Medulla oblongata (tissue), 1 donor: ENCODE results near the gene TLCD3B.

Source experiments
- DNase-seq: peaks from one replicate; pipeline ENCODE4 v3.0.0-alpha.2; 2015; ENCODE audit errors: extremely low spot score

TLCD3B gene

DNA sequence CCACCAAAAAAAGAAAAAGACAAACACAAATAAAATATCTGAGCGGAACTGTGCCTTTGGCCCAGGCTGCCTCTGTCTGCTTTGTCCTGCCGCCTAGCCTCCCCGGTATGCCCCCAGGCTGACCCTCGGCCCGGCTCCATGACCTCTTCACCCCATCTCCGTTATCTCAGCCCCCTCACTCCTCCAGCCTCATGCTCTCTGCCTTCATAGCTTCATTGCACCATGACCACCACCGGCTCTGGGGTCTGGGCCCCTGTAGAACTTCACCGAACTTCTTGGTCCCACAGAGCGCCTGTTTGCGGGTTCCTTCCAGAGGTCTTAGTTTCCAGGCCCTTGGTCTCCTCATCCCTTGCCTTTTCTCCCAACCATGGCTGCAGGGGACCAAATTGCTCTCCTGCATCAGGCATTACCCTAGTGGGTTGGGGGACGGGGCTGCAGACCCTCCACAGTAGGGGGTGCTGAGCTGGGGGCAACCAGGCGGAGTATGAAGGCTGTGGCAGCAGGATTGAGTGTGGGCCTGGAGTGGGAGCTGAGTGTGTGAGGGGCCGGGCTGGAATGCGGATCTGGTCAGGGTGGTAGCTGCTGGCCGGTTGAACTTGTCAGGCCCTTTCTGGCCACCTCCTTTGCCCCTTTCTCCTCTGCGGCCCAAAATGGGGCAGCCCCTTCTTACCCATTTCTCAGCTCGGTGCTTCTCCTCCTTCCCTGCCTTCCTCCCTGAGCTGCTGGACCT lies 42.6 kb downstream of the TLCD3B start:
- no peak for DNase-seq

DNA sequence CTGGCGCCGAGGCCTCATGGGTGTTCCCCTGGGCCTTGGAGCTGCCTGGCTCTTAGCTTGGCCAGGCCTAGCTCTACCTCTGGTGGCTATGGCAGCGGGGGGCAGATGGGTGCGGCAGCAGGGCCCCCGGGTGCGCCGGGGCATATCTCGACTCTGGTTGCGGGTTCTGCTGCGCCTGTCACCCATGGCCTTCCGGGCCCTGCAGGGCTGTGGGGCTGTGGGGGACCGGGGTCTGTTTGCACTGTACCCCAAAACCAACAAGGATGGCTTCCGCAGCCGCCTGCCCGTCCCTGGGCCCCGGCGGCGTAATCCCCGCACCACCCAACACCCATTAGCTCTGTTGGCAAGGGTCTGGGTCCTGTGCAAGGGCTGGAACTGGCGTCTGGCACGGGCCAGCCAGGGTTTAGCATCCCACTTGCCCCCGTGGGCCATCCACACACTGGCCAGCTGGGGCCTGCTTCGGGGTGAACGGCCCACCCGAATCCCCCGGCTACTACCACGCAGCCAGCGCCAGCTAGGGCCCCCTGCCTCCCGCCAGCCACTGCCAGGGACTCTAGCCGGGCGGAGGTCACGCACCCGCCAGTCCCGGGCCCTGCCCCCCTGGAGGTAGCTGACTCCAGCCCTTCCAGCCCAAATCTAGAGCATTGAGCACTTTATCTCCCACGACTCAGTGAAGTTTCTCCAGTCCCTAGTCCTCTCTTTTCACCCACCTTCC lies 43.5 kb downstream of the TLCD3B start:
- no peak for DNase-seq

DNA sequence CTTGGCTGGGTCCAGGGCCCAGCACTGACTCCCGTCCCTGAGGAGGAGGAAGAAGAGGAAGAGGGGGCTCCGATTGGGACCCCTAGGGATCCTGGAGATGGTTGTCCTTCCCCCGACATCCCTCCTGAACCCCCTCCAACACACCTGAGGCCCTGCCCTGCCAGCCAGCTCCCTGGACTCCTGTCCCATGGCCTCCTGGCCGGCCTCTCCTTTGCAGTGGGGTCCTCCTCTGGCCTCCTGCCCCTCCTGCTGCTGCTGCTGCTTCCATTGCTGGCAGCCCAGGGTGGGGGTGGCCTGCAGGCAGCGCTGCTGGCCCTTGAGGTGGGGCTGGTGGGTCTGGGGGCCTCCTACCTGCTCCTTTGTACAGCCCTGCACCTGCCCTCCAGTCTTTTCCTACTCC lies 44.1 kb downstream of the TLCD3B start:
- no peak for DNase-seq

DNA sequence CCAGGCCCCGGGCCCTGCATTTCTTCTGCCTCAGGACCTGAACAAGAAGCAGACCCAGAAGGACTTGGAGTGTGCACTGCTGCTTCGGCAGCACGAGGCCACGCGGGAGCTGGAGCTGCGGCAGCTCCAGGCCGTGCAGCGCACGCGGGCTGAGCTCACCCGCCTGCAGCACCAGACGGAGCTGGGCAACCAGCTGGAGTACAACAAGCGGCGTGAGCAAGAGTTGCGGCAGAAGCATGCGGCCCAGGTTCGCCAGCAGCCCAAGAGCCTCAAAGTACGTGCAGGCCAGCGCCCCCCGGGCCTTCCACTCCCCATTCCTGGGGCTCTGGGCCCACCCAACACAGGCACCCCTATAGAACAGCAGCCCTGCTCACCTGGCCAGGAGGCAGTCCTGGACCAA lies 44.8 kb downstream of the TLCD3B start:
- no peak for DNase-seq

DNA sequence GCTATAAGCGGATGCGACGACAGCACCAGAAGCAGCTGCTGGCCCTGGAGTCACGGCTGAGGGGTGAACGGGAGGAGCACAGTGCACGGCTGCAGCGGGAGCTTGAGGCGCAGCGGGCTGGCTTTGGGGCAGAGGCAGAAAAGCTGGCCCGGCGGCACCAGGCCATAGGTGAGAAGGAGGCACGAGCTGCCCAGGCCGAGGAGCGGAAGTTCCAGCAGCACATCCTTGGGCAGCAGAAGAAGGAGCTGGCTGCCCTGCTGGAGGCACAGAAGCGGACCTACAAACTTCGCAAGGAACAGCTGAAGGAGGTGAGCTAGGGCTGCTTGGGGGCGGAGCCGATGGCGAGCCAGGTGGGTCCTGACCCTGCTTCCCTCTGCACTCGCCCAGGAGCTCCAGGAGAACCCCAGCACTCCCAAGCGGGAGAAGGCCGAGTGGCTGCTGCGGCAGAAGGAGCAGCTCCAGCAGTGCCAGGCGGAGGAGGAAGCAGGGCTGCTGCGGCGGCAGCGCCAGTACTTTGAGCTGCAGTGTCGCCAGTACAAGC lies 45.7 kb downstream of the TLCD3B start:
- DNase-seq = no peak

DNA sequence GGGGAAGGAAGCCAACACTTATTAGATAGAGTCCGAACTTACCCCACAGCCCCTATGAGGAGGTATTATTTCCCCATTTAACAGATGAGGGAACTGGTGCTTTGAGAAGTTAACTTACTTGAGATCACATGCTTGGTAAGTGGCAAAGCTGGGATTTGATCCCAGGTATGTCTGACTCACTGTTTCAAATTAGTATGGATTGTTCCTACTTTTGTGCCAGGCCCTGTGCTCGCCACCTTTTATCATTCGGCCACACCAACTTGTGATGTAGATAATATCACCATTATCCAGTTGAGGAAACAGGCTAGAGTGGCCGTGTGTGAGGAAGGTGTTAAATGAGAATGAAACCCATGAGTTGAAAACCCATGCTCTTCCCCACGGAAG lies 46.3 kb downstream of the TLCD3B start:
- DNase-seq = no peak

DNA sequence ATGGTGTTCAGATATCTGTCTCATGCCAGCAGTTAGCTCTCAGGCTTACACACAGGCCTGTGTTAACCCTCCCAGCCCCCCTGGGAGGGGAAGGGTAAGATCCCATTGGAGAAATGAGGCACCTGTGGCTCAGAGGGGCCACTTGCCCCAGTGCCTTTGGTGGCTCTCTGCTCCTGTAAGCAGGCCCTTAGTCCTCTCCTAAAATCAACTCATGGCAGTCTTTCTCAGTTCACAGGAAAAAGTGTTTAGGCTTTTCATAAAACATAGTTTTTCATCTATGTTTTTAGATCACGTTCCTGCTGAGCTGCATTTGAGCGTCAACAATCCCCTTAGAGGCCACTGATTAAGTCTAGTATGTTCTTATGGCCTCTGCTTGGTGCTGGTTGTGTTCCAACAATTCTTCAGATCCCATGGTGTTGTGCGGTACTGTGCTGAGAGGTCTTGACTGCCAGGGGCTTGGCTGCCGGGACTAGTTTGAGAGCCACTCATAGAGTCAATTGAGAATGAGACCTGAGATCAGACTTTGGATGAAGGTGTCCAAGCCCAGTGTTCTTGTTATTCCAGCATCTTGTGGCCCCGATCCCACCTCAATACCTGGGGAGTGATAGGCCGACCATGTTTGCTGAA lies 46.8 kb downstream of the TLCD3B start:
- DNase-seq = no peak

DNA sequence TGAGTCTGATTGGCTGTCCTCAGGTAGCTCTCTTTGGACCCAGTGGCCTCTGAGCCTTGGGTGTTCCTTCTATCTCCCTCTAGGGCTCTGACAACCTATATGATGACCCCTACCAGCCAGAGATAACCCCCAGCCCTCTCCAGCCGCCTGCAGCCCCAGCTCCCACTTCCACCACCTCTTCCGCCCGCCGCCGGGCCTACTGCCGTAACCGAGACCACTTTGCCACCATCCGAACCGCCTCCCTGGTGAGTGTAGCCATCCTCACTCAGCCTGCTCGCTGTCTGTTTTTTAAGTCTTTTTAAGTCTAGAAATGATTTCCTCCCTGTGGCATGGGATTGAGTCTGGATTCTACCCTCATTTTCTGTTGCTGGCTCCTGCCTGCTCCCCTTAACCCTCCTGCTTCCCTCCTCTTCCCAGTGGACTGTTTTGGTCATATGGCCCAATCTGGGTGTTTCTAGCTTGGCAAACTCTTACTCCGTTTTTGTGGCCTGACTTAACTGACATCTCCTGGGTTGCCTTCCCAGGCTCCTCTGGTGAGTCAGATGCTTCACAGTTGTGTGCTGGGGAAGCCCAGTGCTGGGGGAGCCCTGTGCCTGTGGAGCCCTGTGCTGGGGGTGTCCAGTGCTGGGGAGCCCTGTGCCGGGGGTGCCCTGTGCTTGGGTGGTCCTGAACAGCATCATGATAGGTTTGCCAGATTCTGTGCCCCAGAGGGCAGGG lies 47.5 kb downstream of the TLCD3B start:
- no peak for DNase-seq

DNA sequence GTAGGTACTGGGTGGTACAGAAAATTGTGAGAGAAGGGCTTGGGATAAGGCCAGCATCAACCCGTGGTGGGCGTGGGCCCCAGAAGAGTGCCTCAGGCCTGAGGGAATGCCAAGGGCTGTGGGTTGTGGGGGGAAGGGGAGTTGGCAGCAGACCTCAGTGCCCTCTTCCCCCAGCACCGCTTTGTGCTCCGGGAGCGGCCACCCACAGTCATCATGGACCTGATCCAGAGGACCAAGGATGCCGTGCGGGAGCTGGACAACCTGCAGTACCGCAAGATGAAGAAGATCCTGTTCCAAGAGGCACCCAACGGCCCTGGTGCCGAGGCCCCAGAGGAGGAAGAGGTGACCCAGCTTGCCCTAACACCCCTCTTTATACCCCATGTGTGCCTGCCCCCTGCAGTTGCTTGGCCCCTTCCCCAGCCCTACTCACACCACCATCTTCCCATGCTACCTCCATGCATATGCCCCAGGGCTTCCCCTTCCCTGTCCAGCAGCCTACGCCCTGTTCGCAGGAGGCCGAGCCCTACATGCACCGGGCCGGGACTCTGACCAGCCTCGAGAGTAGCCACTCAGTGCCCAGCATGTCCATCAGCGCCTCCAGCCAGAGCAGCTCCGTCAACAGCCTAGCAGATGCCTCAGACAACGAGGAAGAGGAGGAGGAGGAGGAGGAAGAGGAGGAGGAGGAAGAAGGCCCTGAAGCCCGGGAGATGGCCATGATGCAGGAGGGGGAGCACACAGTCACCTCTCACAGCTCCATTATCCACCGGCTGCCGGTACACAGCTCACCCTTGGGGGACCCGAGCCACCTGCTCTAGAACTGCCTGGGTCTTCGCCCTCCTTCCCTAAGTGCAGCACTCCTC lies 48.3 kb downstream of the TLCD3B start:
- no peak for DNase-seq

DNA sequence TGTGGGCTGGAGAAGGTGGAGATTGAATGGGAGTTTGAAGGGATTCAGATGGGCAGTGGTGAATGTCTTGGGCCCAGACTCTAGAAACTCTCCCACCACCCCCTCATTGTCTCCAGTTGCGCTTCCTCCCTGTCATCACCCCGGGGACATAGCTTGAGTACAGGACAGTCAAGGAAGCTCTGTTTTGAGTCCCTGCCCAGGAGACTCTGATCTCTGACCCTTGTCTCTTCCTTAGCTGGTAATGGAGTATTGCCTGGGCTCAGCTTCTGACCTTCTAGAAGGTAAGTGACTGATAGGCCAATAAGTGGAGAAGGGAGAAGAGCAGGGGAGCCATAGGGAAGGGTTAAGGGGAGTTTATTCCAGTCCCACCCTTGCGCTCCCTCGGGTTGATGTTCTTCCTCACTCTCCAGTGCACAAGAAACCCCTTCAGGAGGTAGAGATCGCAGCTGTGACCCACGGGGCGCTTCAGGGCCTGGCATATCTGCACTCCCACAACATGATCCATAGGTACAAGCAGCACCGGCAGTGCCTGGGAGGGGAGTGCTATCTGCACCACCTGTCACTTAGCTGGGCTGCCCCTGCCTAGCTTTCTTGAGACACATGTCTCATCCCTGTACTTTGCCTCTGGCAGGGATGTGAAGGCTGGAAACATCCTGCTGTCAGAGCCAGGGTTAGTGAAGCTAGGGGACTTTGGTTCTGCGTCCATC lies 52.4 kb downstream of the TLCD3B start:
- DNase-seq = no peak

DNA sequence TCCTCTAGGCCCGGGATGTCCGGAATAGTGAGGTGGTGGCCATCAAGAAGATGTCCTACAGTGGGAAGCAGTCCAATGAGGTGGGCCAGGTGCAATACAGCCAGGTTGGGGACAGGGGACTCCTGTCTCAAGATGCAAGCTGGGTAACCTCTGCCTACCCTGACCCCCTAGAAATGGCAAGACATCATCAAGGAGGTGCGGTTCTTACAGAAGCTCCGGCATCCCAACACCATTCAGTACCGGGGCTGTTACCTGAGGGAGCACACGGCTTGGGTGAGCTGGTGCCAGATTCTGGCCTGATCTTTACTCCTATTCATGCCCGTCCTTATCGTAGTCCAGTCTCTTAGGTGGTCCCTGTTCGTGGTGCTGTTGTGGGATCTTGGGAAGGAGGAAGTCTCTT lies 53.0 kb downstream of the TLCD3B start:
- DNase-seq = no peak

DNA sequence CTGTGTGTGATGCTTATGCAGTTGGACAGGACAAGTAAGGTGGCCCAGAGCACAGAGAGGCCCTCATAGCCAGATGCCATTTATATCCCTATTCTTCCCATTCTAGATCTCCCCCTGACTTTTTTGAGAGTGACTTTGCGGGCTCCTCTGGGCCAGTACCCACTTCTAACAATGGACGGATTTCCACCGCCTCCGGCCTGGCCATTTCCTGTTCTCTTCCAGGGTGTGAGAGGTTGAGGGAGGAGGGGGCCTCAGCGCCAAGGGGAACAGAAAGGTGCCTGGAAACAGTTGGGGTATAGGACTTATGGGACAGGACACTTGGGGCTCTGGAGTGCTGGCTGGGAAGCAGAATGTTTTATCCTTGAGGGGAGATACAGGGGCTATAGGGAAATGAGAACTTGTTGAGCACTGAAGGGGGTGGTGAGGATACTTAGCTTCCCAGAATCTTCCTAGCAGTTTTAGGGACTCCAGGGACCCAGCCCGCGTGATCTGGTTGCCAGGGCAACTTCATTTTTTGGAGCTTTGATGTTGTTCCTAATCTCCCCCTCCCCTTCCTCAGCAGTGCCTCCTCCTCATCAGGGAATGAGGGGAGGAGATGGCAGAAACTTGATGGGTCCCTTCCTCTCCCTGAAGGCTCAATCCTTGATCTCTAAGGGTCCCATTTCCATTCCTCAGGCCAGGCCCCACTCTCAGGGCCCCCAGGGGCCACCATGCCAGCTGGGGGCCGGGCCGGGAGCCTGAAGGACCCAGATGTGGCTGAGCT lies 53.8 kb downstream of the TLCD3B start:
- no peak for DNase-seq

DNA sequence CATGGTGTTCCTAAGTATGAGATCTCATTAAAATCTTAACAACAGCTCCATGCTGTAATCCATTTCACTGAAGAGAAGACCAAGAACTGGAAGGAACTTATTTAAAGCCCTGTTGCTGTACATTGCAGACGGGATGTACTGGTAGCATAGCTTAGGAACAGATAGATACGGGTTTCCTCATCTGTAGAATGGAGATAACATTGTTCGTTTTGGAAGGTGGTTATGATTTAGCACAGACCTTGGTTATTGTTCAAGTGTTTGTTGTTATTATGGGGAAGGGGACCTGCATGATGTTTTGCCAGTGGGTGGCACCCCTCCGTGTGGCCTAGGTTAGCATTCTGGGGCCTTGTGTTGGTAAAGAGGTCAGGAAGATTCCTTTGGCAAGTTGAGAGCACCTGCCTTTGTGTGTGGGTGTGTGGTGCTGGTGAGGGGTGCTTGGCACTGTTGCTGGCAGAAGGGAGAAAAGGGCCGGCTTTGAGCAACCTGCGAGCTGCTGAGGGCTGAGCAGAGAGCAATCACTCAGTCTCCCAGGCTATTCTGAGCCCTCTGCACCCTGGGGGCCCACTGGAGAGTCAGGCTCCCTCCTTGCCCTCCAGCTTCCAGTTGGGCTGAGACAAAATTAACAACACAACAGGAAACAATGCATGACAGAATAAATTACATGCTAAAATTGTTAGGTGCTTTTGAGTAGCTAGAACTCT lies 55.1 kb downstream of the TLCD3B start:
- DNase-seq = no peak

DNA sequence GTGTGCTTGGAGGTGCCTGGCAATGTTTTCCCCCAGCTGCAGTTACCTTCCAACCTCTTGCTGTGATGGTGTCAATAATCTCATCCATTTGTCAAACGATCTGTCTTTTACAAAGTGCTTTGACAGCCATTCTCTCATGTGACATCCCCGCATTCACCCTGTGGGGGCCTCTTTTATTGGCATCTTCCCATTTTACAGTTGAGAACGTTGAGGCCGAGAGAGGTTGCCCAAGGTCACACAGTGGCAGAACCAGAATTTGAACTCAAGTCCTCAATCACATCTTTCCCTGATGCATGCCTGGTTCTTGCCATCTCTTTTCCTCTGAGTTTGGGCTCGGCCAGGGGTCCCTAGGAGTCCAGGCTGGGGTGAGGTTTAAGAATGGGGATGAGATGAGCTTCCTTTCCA lies 55.9 kb downstream of the TLCD3B start:
- no peak for DNase-seq
